Esophagus muscularis mucosa (tissue), 3 donors: Measurements from ENCODE around the gene PDIA6.

ENCODE experiments used
- POLR2A ChIP-seq: fragments of 450-650 bp; IDR thresholded peaks from one replicate; pipeline ENCODE4 v1.6.1; 2017; ENCODE audit warnings: antibody characterized with exemption, moderate library complexity, mild to moderate bottlenecking, low read depth
- POLR2AphosphoS5 ChIP-seq, 2 donors: sonication (generic); formaldehyde crosslinking; IDR thresholded peaks; one replicate each; pipeline ENCODE4 v1.6.1; 2017; ENCODE audit warnings: antibody characterized with exemption in 2 of 2
- TF ChIP-seq, protein P1 (sequence below), 3 experiments: fragments of 200-600 bp in 2 of 3; fragments of 450-650 bp in 1 of 3; sonication (generic) in 2 of 3; IDR thresholded peaks; one replicate each; pipeline ENCODE4 v1.5.1; 2017 to 2019; ENCODE audit warnings: antibody characterized with exemption in 3 of 3, mild to moderate bottlenecking in 2 of 3, moderate library complexity in 1 of 3

DNA sequence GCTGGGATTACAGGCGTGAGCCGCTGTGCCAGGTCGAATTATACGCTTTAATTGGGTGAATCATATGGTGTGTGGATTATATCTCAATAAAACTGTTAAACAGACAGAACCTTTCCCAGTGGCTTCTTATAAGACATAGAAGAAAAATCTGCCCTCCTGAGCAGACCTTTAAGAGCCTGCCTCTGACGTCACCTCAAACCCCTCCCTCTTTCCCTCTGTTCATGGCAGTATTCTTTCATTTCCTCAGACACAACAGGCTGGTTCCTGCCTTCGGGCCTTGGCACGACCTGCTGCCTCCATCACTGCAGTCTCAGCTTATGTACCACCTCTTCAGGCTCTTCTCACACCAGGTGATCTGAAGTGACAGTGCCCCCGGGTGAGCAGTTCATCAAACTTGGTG is 14.0 kb upstream of the PDIA6 start:
- TF ChIP-seq, protein P1, sequence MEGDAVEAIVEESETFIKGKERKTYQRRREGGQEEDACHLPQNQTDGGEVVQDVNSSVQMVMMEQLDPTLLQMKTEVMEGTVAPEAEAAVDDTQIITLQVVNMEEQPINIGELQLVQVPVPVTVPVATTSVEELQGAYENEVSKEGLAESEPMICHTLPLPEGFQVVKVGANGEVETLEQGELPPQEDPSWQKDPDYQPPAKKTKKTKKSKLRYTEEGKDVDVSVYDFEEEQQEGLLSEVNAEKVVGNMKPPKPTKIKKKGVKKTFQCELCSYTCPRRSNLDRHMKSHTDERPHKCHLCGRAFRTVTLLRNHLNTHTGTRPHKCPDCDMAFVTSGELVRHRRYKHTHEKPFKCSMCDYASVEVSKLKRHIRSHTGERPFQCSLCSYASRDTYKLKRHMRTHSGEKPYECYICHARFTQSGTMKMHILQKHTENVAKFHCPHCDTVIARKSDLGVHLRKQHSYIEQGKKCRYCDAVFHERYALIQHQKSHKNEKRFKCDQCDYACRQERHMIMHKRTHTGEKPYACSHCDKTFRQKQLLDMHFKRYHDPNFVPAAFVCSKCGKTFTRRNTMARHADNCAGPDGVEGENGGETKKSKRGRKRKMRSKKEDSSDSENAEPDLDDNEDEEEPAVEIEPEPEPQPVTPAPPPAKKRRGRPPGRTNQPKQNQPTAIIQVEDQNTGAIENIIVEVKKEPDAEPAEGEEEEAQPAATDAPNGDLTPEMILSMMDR (IDR thresholded peaks at IDR 0.05): no peak
- no peak for TF ChIP-seq POLR2AphosphoS5 (IDR thresholded peaks at IDR 0.05)
- no peak for TF ChIP-seq POLR2A
